Osteocyte (in vitro differentiated cells): ENCODE measurements around the gene TVP23C. TPM values are rescaled to one million over a fixed set of nuclear protein-coding genes. Genes with fewer than 3 reads are reported as not detected.
"Not testable (repeated sequence)": the region's sequence is repeated elsewhere in the genome, so short reads cannot be mapped to it uniquely, and the experiment has no call there.

Source experiments
- DNase-seq: peaks from one replicate; pipeline ENCODE4 v3.0.0; 2021; ENCODE audit warnings: mixed read lengths; ENCODE audit not compliant: unreplicated experiment; ENCODE audit errors: extremely low spot score
- H3K27ac Mint-ChIP-seq: one replicate; pipeline ENCODE4 v1.8.0; 2021; ENCODE audit warnings: mild to moderate bottlenecking, mixed read lengths; ENCODE audit not compliant: unreplicated experiment
- H3K27me3 Mint-ChIP-seq: one replicate; pipeline ENCODE4 v1.8.0; 2021; ENCODE audit warnings: mixed read lengths; ENCODE audit not compliant: unreplicated experiment
- H3K36me3 Mint-ChIP-seq: one replicate; pipeline ENCODE4 v1.8.0; 2021; ENCODE audit warnings: mixed read lengths; ENCODE audit not compliant: unreplicated experiment
- H3K4me1 Mint-ChIP-seq: one replicate; pipeline ENCODE4 v1.8.0; 2021; ENCODE audit warnings: mixed read lengths; ENCODE audit not compliant: unreplicated experiment
- H3K4me3 Mint-ChIP-seq: one replicate; pipeline ENCODE4 v1.8.0; 2021; ENCODE audit warnings: mild to moderate bottlenecking, moderate library complexity, mixed read lengths; ENCODE audit not compliant: unreplicated experiment
- H3K9me3 Mint-ChIP-seq: one replicate; pipeline ENCODE4 v1.8.0; 2021; ENCODE audit warnings: mixed read lengths; ENCODE audit not compliant: unreplicated experiment
- total RNA-seq: library from RNA; stranded (reverse); gene quantifications from 2 replicates; pipeline ENCODE4 v1.2.1, GENCODE V29; 2021
- TF ChIP-seq, protein P1 (sequence below): fragments of 200-600 bp; sonication (generic); IDR thresholded peaks from 2 replicates; pipeline ENCODE4 v1.5.0; 2021; ENCODE audit warnings: antibody characterized with exemption, mild to moderate bottlenecking, moderate library complexity

Gene TVP23C
- total RNA-seq, 1 donor from 2014 or later: 22.1 TPM

GRCh38 chr17:15562613-15563374 lies 489 bp downstream of the TVP23C start:
- peaks cover 15% of the 10 kb centered on the region for H3K4me1 Mint-ChIP-seq
- not testable (repeated sequence) for H3K27me3 Mint-ChIP-seq, DNase-seq, H3K36me3 Mint-ChIP-seq, H3K9me3 Mint-ChIP-seq
- peak overlapping the region; percentile 94 for H3K27ac Mint-ChIP-seq
- H3K4me3 Mint-ChIP-seq: peak overlapping the region; percentile 96

GRCh38 chr17:15561439-15561838 lies 1.8 kb downstream of the TVP23C start:
- H3K4me1 Mint-ChIP-seq: peaks cover 19% of the 10 kb centered on the region
- H3K4me3 Mint-ChIP-seq, H3K27ac Mint-ChIP-seq, H3K9me3 Mint-ChIP-seq, H3K27me3 Mint-ChIP-seq, H3K36me3 Mint-ChIP-seq, DNase-seq: not testable (repeated sequence)

GRCh38 chr17:15558403-15559105 lies 4.7 kb downstream of the TVP23C start:
- not testable (repeated sequence) for DNase-seq, H3K4me3 Mint-ChIP-seq, H3K9me3 Mint-ChIP-seq, H3K27ac Mint-ChIP-seq, H3K27me3 Mint-ChIP-seq, H3K36me3 Mint-ChIP-seq
- peaks cover 30% of the 10 kb centered on the region for H3K4me1 Mint-ChIP-seq

DNA sequence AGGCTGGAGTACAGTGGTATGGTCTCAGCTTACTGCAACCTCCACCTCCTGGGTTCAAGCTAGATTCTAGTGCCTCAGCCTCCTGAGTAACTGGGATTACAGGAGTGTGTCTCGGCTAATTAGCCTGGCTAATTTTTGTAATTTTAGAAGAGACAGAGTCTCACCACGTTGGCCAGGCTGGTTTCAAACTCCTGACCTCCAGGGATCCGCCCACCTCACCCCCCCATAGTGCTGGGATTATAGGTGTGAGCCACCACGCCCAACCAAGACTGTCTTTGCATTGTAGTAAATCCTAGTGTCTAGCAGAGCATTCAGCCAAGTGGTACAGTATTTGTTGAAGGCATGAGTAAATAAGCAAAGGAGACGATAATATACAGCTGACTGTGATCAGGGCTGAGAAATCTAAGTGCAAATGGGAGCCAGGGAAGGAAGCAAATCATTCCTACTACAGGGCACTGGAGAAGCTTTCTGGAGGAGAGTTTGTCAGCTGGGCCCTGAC lies 5.9 kb downstream of the TVP23C start:
- not testable (repeated sequence) for H3K9me3 Mint-ChIP-seq, H3K4me3 Mint-ChIP-seq, DNase-seq, H3K36me3 Mint-ChIP-seq, H3K27ac Mint-ChIP-seq, H3K27me3 Mint-ChIP-seq
- peaks cover 28% of the 10 kb centered on the region for H3K4me1 Mint-ChIP-seq

GRCh38 chr17:15552932-15553331 lies 10.4 kb downstream of the TVP23C start:
- peaks cover 15% of the 10 kb centered on the region for H3K4me1 Mint-ChIP-seq
- not testable (repeated sequence) for DNase-seq, H3K27ac Mint-ChIP-seq, H3K27me3 Mint-ChIP-seq, H3K4me3 Mint-ChIP-seq, H3K9me3 Mint-ChIP-seq, H3K36me3 Mint-ChIP-seq
- TF ChIP-seq, protein P1, sequence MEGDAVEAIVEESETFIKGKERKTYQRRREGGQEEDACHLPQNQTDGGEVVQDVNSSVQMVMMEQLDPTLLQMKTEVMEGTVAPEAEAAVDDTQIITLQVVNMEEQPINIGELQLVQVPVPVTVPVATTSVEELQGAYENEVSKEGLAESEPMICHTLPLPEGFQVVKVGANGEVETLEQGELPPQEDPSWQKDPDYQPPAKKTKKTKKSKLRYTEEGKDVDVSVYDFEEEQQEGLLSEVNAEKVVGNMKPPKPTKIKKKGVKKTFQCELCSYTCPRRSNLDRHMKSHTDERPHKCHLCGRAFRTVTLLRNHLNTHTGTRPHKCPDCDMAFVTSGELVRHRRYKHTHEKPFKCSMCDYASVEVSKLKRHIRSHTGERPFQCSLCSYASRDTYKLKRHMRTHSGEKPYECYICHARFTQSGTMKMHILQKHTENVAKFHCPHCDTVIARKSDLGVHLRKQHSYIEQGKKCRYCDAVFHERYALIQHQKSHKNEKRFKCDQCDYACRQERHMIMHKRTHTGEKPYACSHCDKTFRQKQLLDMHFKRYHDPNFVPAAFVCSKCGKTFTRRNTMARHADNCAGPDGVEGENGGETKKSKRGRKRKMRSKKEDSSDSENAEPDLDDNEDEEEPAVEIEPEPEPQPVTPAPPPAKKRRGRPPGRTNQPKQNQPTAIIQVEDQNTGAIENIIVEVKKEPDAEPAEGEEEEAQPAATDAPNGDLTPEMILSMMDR: peak; percentile 26

DNA sequence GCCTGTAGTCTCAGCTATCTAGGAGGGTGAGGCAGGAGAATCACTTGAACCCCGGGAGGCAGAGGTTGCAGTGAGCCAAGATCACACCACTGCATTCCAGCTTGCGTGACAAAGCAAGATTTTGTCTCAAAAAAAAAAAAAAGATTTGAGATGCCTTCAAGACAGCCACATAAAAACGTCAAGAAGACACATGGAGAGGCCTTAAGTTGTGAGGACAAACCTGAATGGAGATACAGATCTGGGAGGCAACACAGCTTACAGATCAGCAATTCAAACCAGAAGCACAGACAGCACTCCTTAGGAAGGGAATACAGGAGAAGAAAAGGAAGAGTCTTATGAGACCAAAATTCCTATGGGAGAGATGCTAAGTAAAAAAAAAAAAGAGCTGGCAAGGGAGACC lies 13.7 kb downstream of the TVP23C start:
- not testable (repeated sequence) for H3K9me3 Mint-ChIP-seq, H3K27ac Mint-ChIP-seq, H3K4me3 Mint-ChIP-seq, DNase-seq, H3K27me3 Mint-ChIP-seq, H3K4me1 Mint-ChIP-seq
- H3K36me3 Mint-ChIP-seq: peaks cover 19% of the 10 kb centered on the region

DNA sequence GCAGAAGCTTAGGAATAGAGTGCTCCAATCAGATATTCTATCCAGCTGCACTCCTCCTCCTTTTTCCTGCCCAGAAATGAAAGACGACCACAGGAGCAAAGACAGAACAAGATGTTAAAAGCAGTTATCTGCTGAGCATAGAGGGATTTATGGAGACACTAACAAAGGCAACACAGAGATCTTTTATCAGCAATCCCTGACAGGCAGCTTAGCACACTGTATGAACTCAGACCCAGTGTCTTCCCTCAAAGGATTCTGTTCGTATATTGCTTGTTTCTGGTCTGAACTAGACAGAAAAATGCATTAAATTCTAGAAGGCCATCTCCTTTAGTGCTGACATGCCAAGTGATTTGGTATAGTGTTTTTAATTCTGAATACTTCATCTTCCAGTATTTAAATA lies 16.7 kb downstream of the TVP23C start:
- not testable (repeated sequence) for H3K9me3 Mint-ChIP-seq, H3K27me3 Mint-ChIP-seq, H3K27ac Mint-ChIP-seq, DNase-seq, H3K4me3 Mint-ChIP-seq, H3K4me1 Mint-ChIP-seq
- peaks cover 26% of the 10 kb centered on the region for H3K36me3 Mint-ChIP-seq

DNA sequence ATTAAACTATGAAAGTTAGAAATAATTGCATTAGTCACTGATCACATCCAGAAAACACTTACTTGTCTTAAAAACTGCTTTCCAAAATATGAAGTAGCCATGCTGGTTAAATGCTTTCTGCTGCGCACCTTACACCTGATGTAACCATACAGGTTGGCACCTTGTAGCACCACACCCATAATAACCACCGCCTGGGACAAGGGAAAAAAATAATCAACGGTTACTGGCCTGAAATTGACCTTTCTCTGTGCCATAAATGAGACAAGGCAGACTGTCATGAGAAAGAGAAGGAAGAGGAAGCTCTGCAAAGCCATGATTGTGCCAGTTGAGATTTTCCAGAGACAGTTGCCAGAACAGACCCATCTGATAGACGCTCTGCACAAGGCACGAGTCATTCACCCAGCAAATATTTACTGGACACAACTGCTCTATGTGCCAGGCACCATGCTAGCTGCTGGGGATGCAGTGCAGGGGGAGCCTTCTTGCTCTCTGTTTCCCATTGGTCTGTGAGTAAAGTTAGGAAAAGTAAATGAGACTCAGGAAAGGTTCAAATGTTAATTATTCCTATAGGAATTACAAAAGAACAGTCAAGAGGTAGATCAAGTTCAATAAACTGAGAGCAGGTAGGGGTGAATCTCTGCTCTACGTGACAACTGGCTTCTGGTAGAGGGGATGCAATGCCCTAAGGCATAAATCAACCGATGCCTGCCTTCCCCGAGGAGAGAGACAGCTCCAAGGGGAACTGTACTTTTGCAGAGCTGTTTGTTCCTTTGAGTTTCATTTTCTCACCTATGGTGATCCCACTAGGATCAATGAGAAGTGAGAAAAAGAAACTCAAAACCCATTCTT lies 22.7 kb downstream of the TVP23C start:
- not testable (repeated sequence) for DNase-seq, H3K27me3 Mint-ChIP-seq, H3K4me3 Mint-ChIP-seq, H3K9me3 Mint-ChIP-seq, H3K27ac Mint-ChIP-seq, H3K4me1 Mint-ChIP-seq
- H3K36me3 Mint-ChIP-seq: peaks cover 26% of the 10 kb centered on the region

DNA sequence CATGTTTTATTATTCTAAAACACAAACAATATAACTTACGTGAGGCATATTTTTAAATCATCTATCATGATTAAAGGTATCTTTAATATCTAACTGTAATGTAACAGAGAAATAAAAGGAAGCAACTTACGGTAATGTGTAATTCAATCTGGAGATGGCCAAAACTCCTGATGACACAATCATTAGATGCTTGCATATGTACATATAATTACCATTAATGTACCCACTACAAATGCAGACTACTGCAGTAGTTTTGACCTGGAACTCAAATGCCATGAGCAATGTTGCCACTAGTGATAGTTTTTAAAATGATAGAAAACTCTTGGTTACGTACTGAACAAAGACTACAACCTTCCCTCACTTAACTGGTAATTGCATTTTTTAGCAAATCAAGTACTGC lies 30.2 kb downstream of the TVP23C start:
- H3K9me3 Mint-ChIP-seq, H3K27me3 Mint-ChIP-seq, H3K4me1 Mint-ChIP-seq, DNase-seq, H3K4me3 Mint-ChIP-seq, H3K27ac Mint-ChIP-seq: not testable (repeated sequence)
- H3K36me3 Mint-ChIP-seq: peaks cover 18% of the 10 kb centered on the region
